ENCODE measurements around the gene SUMF1. TPM values are rescaled to one million over a fixed set of nuclear protein-coding genes. Genes with fewer than 3 reads are reported as not detected.
"Not testable (repeated sequence)": the region's sequence is repeated elsewhere in the genome, so short reads cannot be mapped to it uniquely, and the experiment has no call there.

SUMF1 gene
- total and polyA plus RNA-seq, 8 donors = 27.1 to 43.9 (median 35.3) TPM

GRCh38 chr3:4334548-4334947 is 132.5 kb downstream of the SUMF1 start:
- Histone ChIP-seq H3K27ac (no peak overlapping the region), H3K9me3 (peaks cover 0 to 1% of the 10 kb centered on the region in 2 donors), H3K4me1 (no peaks in the 10 kb centered on the region), H3K36me3 (no peaks in the 10 kb centered on the region), H3K27me3 (no peaks in the 10 kb centered on the region), H3K4me3 (no peak overlapping the region)
- DNase-seq = no peak
- intact Hi-C loops (cut with DNase I) = no loop called here
- TF ChIP-seq CTCF (IDR thresholded peaks at IDR 0.05) = no peak
- no peak for ATAC-seq

GRCh38 chr3:4332991-4333390 is 134.1 kb downstream of the SUMF1 start:
- Histone ChIP-seq H3K36me3 (no peaks in the 10 kb centered on the region), H3K4me1 (no peaks in the 10 kb centered on the region), H3K27ac (no peak overlapping the region), H3K4me3 (no peak overlapping the region), H3K9me3 (peaks cover 0 to 13% of the 10 kb centered on the region in 2 donors), H3K27me3 (no peaks in the 10 kb centered on the region)
- DNase-seq (no peak), ATAC-seq (no peak)
- no peak for TF ChIP-seq CTCF (IDR thresholded peaks at IDR 0.05)
- intact Hi-C loops (cut with DNase I) = no loop called here

- Histone ChIP-seq H3K4me3 (no peak overlapping the region), H3K36me3 (no peaks in the 10 kb centered on the region), H3K4me1 (no peaks in the 10 kb centered on the region), H3K9me3 (peaks cover 0 to 16% of the 10 kb centered on the region in 2 donors), H3K27me3 (no peaks in the 10 kb centered on the region), H3K27ac (no peak overlapping the region)
- DNase-seq (no peak), ATAC-seq (no peak)
- TF ChIP-seq CTCF (IDR thresholded peaks at IDR 0.05) = no peak
- intact Hi-C loops (cut with DNase I) = no loop called here
Measured at GRCh38 chr3:4332574-4332973, 134.5 kb downstream of the SUMF1 start.

GRCh38 chr3:4332111-4332510 is 135.0 kb downstream of the SUMF1 start:
- Histone ChIP-seq H3K9me3 (peaks cover 0 to 20% of the 10 kb centered on the region in 2 donors), H3K4me3 (no peak overlapping the region), H3K27me3 (no peaks in the 10 kb centered on the region), H3K36me3 (no peaks in the 10 kb centered on the region), H3K27ac (no peak overlapping the region), H3K4me1 (no peaks in the 10 kb centered on the region)
- DNase-seq (no peak), ATAC-seq (no peak)
- intact Hi-C loops (cut with DNase I) = no loop called here
- no peak for TF ChIP-seq CTCF (IDR thresholded peaks at IDR 0.05)

GRCh38 chr3:4329806-4330205 is 137.3 kb downstream of the SUMF1 start:
- H3K4me1 ChIP-seq; H3K4me3 ChIP-seq; ATAC-seq; DNase-seq; H3K27me3 ChIP-seq; H3K36me3 ChIP-seq; intact Hi-C loops (cut with DNase I); H3K27ac ChIP-seq: not testable (repeated sequence)
- peaks cover 0 to 26% of the 10 kb centered on the region in 2 donors for H3K9me3 ChIP-seq

GRCh38 chr3:4326868-4327267 is 140.2 kb downstream of the SUMF1 start:
- no peaks in the 10 kb centered on the region for H3K27me3 ChIP-seq
- no peak for ATAC-seq
- no peak overlapping the region for H3K27ac ChIP-seq
- no peak for TF ChIP-seq CTCF (IDR thresholded peaks at IDR 0.05)
- H3K4me1 ChIP-seq = peaks cover 0 to 4% of the 10 kb centered on the region in 2 donors
- H3K36me3 ChIP-seq = no peaks in the 10 kb centered on the region
- H3K9me3 ChIP-seq = peaks cover 0 to 26% of the 10 kb centered on the region in 2 donors
- H3K4me3 ChIP-seq = no peak overlapping the region
- DNase-seq = no peak
- intact Hi-C loops (cut with DNase I) = no loop called here

Data from left lung (tissue), 10 donors.